Effector CD8-positive, alpha-beta T cell (primary cell): ENCODE measurements around the gene CCAR1.
"Not testable (repeated sequence)": the region's sequence is repeated elsewhere in the genome, so short reads cannot be mapped to it uniquely, and the experiment has no call there.

Experiments
- DNase-seq: peaks from one replicate; lab custom pipeline; 2025; lab: John Stamatoyannopoulos, UW
- total RNA-seq, 4 experiments: gene quantifications; one replicate each; lab custom pipeline; 2026; lab: John Stamatoyannopoulos, UW

Gene CCAR1
- total RNA-seq, result 123 to 183 (median 143) reads per million in 4 experiments

- DNase-seq, result peak; percentile 93
Observed at GRCh38 chr10:68720793-68721672, at the start of gene CCAR1. Gene CCAR1 (plus strand): TSS chr10:68721239. CDS start chr10:68722505, 1,266 bp downstream.

- no peak for DNase-seq
Observed at GRCh38 chr10:68684413-68684812, 36.6 kb upstream of the CCAR1 start.

- no peak for DNase-seq
Observed at GRCh38 chr10:68696018-68696417, 25.0 kb upstream of the CCAR1 start.

- DNase-seq, result no peak
Observed at GRCh38 chr10:68697106-68697505, 23.9 kb upstream of the CCAR1 start.

GRCh38 chr10:68700197-68700596, 20.8 kb upstream of the CCAR1 start:
- no peak for DNase-seq

GRCh38 chr10:68705548-68705947, 15.5 kb upstream of the CCAR1 start:
- DNase-seq, result no peak

- DNase-seq, result not testable (repeated sequence)
Observed at GRCh38 chr10:68708987-68709386, 12.1 kb upstream of the CCAR1 start.

- not testable (repeated sequence) for DNase-seq
Observed at GRCh38 chr10:68713065-68713464, 8.0 kb upstream of the CCAR1 start.

GRCh38 chr10:68717435-68717834, 3.6 kb upstream of the CCAR1 start:
- no peak for DNase-seq

- DNase-seq, result no peak
Observed at GRCh38 chr10:68721673-68722335, 765 bp downstream of the CCAR1 start.

GRCh38 chr10:68725016-68725415, 4.0 kb downstream of the CCAR1 start:
- DNase-seq, result no peak

GRCh38 chr10:68727146-68727545, 6.1 kb downstream of the CCAR1 start:
- no peak for DNase-seq

- DNase-seq, result no peak
Observed at GRCh38 chr10:68732651-68733050, 11.6 kb downstream of the CCAR1 start.

GRCh38 chr10:68734349-68734748, 13.3 kb downstream of the CCAR1 start:
- DNase-seq, result no peak

GRCh38 chr10:68735119-68735518, 14.1 kb downstream of the CCAR1 start:
- DNase-seq, result no peak

GRCh38 chr10:68735739-68736138, 14.7 kb downstream of the CCAR1 start:
- not testable (repeated sequence) for DNase-seq

GRCh38 chr10:68740676-68741075, 19.6 kb downstream of the CCAR1 start:
- not testable (repeated sequence) for DNase-seq

GRCh38 chr10:68742397-68742796, 21.4 kb downstream of the CCAR1 start:
- DNase-seq, result no peak

- DNase-seq, result no peak
Observed at GRCh38 chr10:68752711-68753350, 31.8 kb downstream of the CCAR1 start.

- DNase-seq, result no peak
Observed at GRCh38 chr10:68756246-68756645, 35.2 kb downstream of the CCAR1 start.

GRCh38 chr10:68756766-68757165, 35.7 kb downstream of the CCAR1 start:
- DNase-seq, result no peak

GRCh38 chr10:68759223-68759863, 38.3 kb downstream of the CCAR1 start:
- DNase-seq, result no peak
